Small intestine (tissue), 7 donors: Measurements from ENCODE around the gene TBRG4. TPM values are rescaled to one million over a fixed set of nuclear protein-coding genes. Genes with fewer than 3 reads are reported as not detected.

ENCODE experiments used
- DNase-seq, 2 donors: peaks; one replicate each; pipeline versions ENCODE4 v3.0.0 to v3.0.0-alpha.2; 2013
- FAIRE-seq: peaks from 2 replicates; lab custom pipeline; 2012; peaks lifted over from hg19 to GRCh38; lab: Jason Lieb, UNC
- H3K27ac ChIP-seq, 3 donors: one replicate each; pipeline ENCODE4 v1.5.1; 2013; ENCODE audit warnings: low read length in 2 of 3, mild to moderate bottlenecking in 2 of 3, control low read depth in 1 of 3, inconsistent platforms in 1 of 3, low read depth in 1 of 3, moderate library complexity in 1 of 3
- H3K27me3 ChIP-seq, 3 donors: one replicate each; pipeline ENCODE4 v1.6.1; 2013; ENCODE audit warnings: low read length in 3 of 3, inconsistent platforms in 1 of 3; ENCODE audit not compliant: control insufficient read depth in 3 of 3, insufficient read depth in 3 of 3
- H3K36me3 ChIP-seq, 3 donors: one replicate each; pipeline ENCODE4 v1.6.1; 2013; ENCODE audit warnings: low read length in 3 of 3, inconsistent platforms in 1 of 3, low read depth in 1 of 3, mild to moderate bottlenecking in 1 of 3, moderate library complexity in 1 of 3; ENCODE audit not compliant: control insufficient read depth in 3 of 3, insufficient read depth in 2 of 3
- H3K4me1 ChIP-seq, 3 donors: one replicate each; pipeline ENCODE4 v1.6.1; 2013; ENCODE audit warnings: low read length in 2 of 3, inconsistent platforms in 1 of 3, low read depth in 1 of 3, mild to moderate bottlenecking in 1 of 3, moderate library complexity in 1 of 3; ENCODE audit not compliant: control insufficient read depth in 3 of 3, insufficient read depth in 2 of 3
- H3K4me3 ChIP-seq, 3 donors: one replicate each; pipeline ENCODE4 v1.5.1; 2013; ENCODE audit warnings: low read length in 3 of 3, control low read depth in 1 of 3, inconsistent platforms in 1 of 3, low read depth in 1 of 3, mild to moderate bottlenecking in 1 of 3, moderate library complexity in 1 of 3
- H3K9me3 ChIP-seq, 2 donors: one replicate each; pipeline ENCODE4 v1.6.1; 2013; ENCODE audit warnings: low read depth in 1 of 2, low read length in 1 of 2; ENCODE audit not compliant: control insufficient read depth in 2 of 2, insufficient read depth in 1 of 2
- WGBS, 3 donors: extraction: QIAGEN DNeasy Blood & Tissue Kit; methylation state at CpG; one replicate each; pipeline ENCODE4 v1.1.7; 2013; 5-methylcytosine and 5-hydroxymethylcytosine counted together
- polyA plus RNA-seq, 4 donors: library from polyadenylated mRNA; stranded (reverse) in 3 of 4; unstranded in 1 of 4; fragments of 200-250 nt in 3 of 4; fragments of 120-200 nt in 1 of 4; gene quantifications; one replicate each; pipeline versions ENCODE4 v1.2.1 to v1.2.3, GENCODE V29; 2013
- donor health status: healthy with polysubstance abuse.
- donor health status: control.
- donor health status: control.
- donor health status: Bipolar disorder and iron deficiency.
- donor health status: healthy.

The TBRG4 gene
- polyA plus RNA-seq, 4 donors: 44.9 to 70.7 (median 58.2) TPM

- DNase-seq: no peak
- H3K27me3 ChIP-seq: no peaks in the 10 kb centered on the region
- H3K4me1 ChIP-seq: peaks cover 4 to 14% (median 8%) of the 10 kb centered on the region in 3 donors
- FAIRE-seq: no peak
- no peak overlapping the region for H3K27ac ChIP-seq
- H3K4me3 ChIP-seq: no peak overlapping the region
- no peaks in the 10 kb centered on the region for H3K9me3 ChIP-seq
- peaks cover 37 to 80% (median 42%) of the 10 kb centered on the region in 3 donors for H3K36me3 ChIP-seq
- 90 to 96% (median 91%) methylated on average over 8 of the region's 8 CpGs for WGBS, 3 donors
Observed at GRCh38 chr7:45105588-45106188, 5.8 kb downstream of the TBRG4 start.

GRCh38 chr7:45104844-45105587, 6.5 kb downstream of the TBRG4 start:
- H3K27me3 ChIP-seq: no peaks in the 10 kb centered on the region
- H3K27ac ChIP-seq: no peak overlapping the region
- DNase-seq: no peak
- H3K9me3 ChIP-seq: no peaks in the 10 kb centered on the region
- FAIRE-seq: no peak
- no peak overlapping the region for H3K4me3 ChIP-seq
- 91 to 93% (median 92%) methylated on average over 12 of the region's 12 CpGs for WGBS, 3 donors
- peaks cover 4 to 9% (median 8%) of the 10 kb centered on the region in 3 donors for H3K4me1 ChIP-seq
- peaks cover 41 to 87% (median 45%) of the 10 kb centered on the region in 3 donors for H3K36me3 ChIP-seq

- Histone ChIP-seq H3K4me3 (no peak overlapping the region), H3K27me3 (no peaks in the 10 kb centered on the region), H3K4me1 (peaks cover 4 to 8% (median 7%) of the 10 kb centered on the region in 3 donors), H3K9me3 (no peaks in the 10 kb centered on the region), H3K36me3 (peaks cover 48 to 95% (median 48%) of the 10 kb centered on the region in 3 donors), H3K27ac (no peak overlapping the region)
- no peak for FAIRE-seq
- 92 to 95% (median 94%) methylated on average over 17 of the region's 17 CpGs for WGBS, 3 donors
- DNase-seq: no peak
Observed at GRCh38 chr7:45103958-45104843, 7.3 kb downstream of the TBRG4 start.

GRCh38 chr7:45102785-45103712, 8.4 kb downstream of the TBRG4 start:
- Histone ChIP-seq H3K27me3 (no peaks in the 10 kb centered on the region), H3K4me1 (peaks cover under 1 to 7% (median 2%) of the 10 kb centered on the region in 3 donors), H3K27ac (no peak overlapping the region), H3K4me3 (no peak overlapping the region), H3K9me3 (no peaks in the 10 kb centered on the region), H3K36me3 (peaks cover 44 to 90% (median 45%) of the 10 kb centered on the region in 3 donors)
- DNase-seq (no peak), FAIRE-seq (no peak)
- 77 to 89% (median 82%) methylated on average over 14 of the region's 14 CpGs for WGBS, 3 donors

GRCh38 chr7:45101748-45102147, 9.7 kb downstream of the TBRG4 start:
- 90 to 96% (median 91%) methylated on average over 11 to 12 of the region's 12 CpGs for WGBS, 3 donors
- Histone ChIP-seq H3K27me3 (no peaks in the 10 kb centered on the region), H3K4me3 (no peak overlapping the region), H3K27ac (no peak overlapping the region), H3K36me3 (peaks cover 38 to 82% (median 40%) of the 10 kb centered on the region in 3 donors), H3K4me1 (no peaks in the 10 kb centered on the region), H3K9me3 (no peaks in the 10 kb centered on the region)
- DNase-seq: no peak
- no peak for FAIRE-seq

- DNase-seq (no peak), FAIRE-seq (no peak)
- no peaks in the 10 kb centered on the region for H3K4me1 ChIP-seq
- no peaks in the 10 kb centered on the region for H3K27me3 ChIP-seq
- peaks cover 38 to 74% (median 40%) of the 10 kb centered on the region in 3 donors for H3K36me3 ChIP-seq
- H3K4me3 ChIP-seq: no peak overlapping the region
- H3K9me3 ChIP-seq: no peaks in the 10 kb centered on the region
- H3K27ac ChIP-seq: no peak overlapping the region
- WGBS, 3 donors: 88 to 91% (median 89%) methylated on average over 13 of the region's 13 CpGs
Observed at GRCh38 chr7:45100761-45101480, 10.6 kb downstream of the TBRG4 start.
